Thoracic aorta endothelial cell (primary cell): ENCODE data around the gene DGUOK. TPM values are rescaled to one million over a fixed set of nuclear protein-coding genes. Genes with fewer than 3 reads are reported as not detected.

Experiments used
- small RNA-seq: library from RNA; depleted of rRNA; stranded (forward); fragments of <200 nt; gene quantifications from one replicate; pipeline ENCODE3, GENCODE V24; 2012
- total RNA-seq: library from RNA; depleted of rRNA; stranded (reverse); fragments of >200 nt; gene quantifications from 2 replicates; pipeline ENCODE4 v1.2.3, GENCODE V29; 2012

Gene DGUOK
- total RNA-seq: 38.6 and 38.8 TPM in 2 replicates

GRCh38 chr2:73926493-73927327 lies at the start of gene DGUOK:
Gene DGUOK, plus strand, starts transcription at chr2:73926880. Its CDS starts 31 bp downstream, at chr2:73926911.

GRCh38 chr2:73892631-73893329 lies 33.9 kb upstream of the DGUOK start, which contains the start of gene ACTG2:
Gene ACTG2, plus strand, starts transcription at chr2:73893008. Its CDS starts 8,304 bp downstream, at chr2:73901312.

GRCh38 chr2:73984203-73984921 lies 57.7 kb downstream of the DGUOK start, which contains the start of gene TET3:
Gene TET3, plus strand, starts transcription at chr2:73984910. Its CDS starts 1,494 bp downstream, at chr2:73986404.

Small RNA genes lying within 50 kb of the gene (small RNA-seq; reads per million reads assigned to genes)
- gene AC110801.1: not detected
- not detected for gene RNA5SP97

Other genes with a start within 250 kb of the DGUOK start
- gene TPRKB, start 189.5 kb upstream of the DGUOK start, total RNA-seq: 53.1 and 70.6 TPM in 2 replicates
- 42.6 and 45.9 TPM in 2 replicates for gene DUSP11, start 146.8 kb upstream of the DGUOK start, total RNA-seq
- not detected in 2 replicates for gene C2orf78, start 142.7 kb upstream of the DGUOK start, total RNA-seq
- 14.8 and 17.7 TPM in 2 replicates for gene STAMBP, start 97.9 kb upstream of the DGUOK start, total RNA-seq
- not detected in 2 replicates for gene ACTG2, start 33.9 kb upstream of the DGUOK start, total RNA-seq
- gene TET3, start 58.0 kb downstream of the DGUOK start, total RNA-seq: 10.0 and 11.4 TPM in 2 replicates
- 45.0 and 49.9 TPM in 2 replicates for gene BOLA3, start 221.0 kb downstream of the DGUOK start, total RNA-seq